ENCODE measurements around the gene UGP2. TPM values are rescaled to one million over a fixed set of nuclear protein-coding genes. Genes with fewer than 3 reads are reported as not detected.

Gene UGP2
- total RNA-seq, 1 experiment from 2014 or later: 883 TPM

- no peak overlapping the region for H3K14ac ChIP-seq (ENCODE audit: insufficient read depth, low read length)
- H3K4me1 ChIP-seq (ENCODE audit: insufficient read depth, low read length): peaks cover 5% of the 10 kb centered on the region; the same call in 1 of the 2 replicates
- H3K4me2 ChIP-seq (ENCODE audit: insufficient read depth, insufficient read length, low read length): no peak overlapping the region
- no peak overlapping the region for H3K23ac ChIP-seq (ENCODE audit: insufficient read length, low read depth, low read length)
- H2AK5ac ChIP-seq (ENCODE audit: insufficient read length, low read length): no peak overlapping the region
- H3K4me3 Mint-ChIP-seq: no peak overlapping the region
- peaks cover 75 to 87% of the 10 kb centered on the region in 2 experiments for H3K4me1 Mint-ChIP-seq
- H2AFZ ChIP-seq (ENCODE audit: low read length): no peak overlapping the region
- H4K5ac ChIP-seq (ENCODE audit: insufficient read length, low read depth, low read length): no peak overlapping the region
- WGBS (ENCODE audit: extremely low coverage, insufficient read length, low lambda C conversion rate): no CpG with 5 or more reads among the region's 1 CpG
- no peaks in the 10 kb centered on the region for H4K20me1 ChIP-seq (ENCODE audit: control insufficient read depth, insufficient read depth, insufficient read length)
- peaks cover 15% of the 10 kb centered on the region; the same call in 1 of the 2 replicates for H3K79me2 ChIP-seq (ENCODE audit: insufficient read depth, low read length)
- no peak overlapping the region for H3K27ac ChIP-seq (ENCODE audit: insufficient read length, low read depth, low read length)
- DNase-seq: no peak
- no peak overlapping the region for H3K56ac ChIP-seq (ENCODE audit: insufficient read length, low read depth, low read length)
- peak overlapping the region in 2 of 3 experiments; percentile 25 to 86; a peak in 3 of 7 replicates for H3K27ac Mint-ChIP-seq
- peaks cover 9% of the 10 kb centered on the region for H3K79me1 ChIP-seq (ENCODE audit: insufficient read depth, low read depth, low read length, poor library complexity, severe bottlenecking)
- H3K36me3 Mint-ChIP-seq (ENCODE audit: insufficient read depth in 1 of 3, low read depth in 3 of 3): peaks cover 56 to 83% (median 81%) of the 10 kb centered on the region in 3 experiments; a peak in 6 of 7 replicates
- no peak overlapping the region for H4K91ac ChIP-seq (ENCODE audit: insufficient read length, low read depth, low read length)
- H3K4ac ChIP-seq (ENCODE audit: low read depth, low read length): no peak overlapping the region
- H3K18ac ChIP-seq (ENCODE audit: insufficient read length, low read depth, low read length): no peak overlapping the region
- no peak overlapping the region for H2BK5ac ChIP-seq (ENCODE audit: insufficient read length, low read length)
- no peaks in the 10 kb centered on the region for H3K27me3 Mint-ChIP-seq (ENCODE audit: low read depth)
- H2BK15ac ChIP-seq (ENCODE audit: low read depth, low read length): no peak overlapping the region
- H2BK20ac ChIP-seq (ENCODE audit: low read depth, low read length, poor library complexity, severe bottlenecking): no peak overlapping the region
- H3K9ac ChIP-seq (ENCODE audit: extremely low read depth, insufficient read length, low read length): no peak overlapping the region
- H3K27me3 ChIP-seq (ENCODE audit: insufficient read depth, low read length): no peaks in the 10 kb centered on the region
- H4K8ac ChIP-seq (replicated peaks; ENCODE audit: insufficient read length, low read depth, low read length): no peak overlapping the region
- no peak for TF ChIP-seq CTCF (conservative IDR thresholded peaks at IDR 0.05)
- H2BK12ac ChIP-seq (ENCODE audit: insufficient read length, low read depth, low read length): no peak overlapping the region
- no peak overlapping the region for H3T11ph ChIP-seq (ENCODE audit: low read length)
- no peaks in the 10 kb centered on the region for H3K9me3 Mint-ChIP-seq
- H2BK120ac ChIP-seq (ENCODE audit: low read depth, low read length, poor library complexity, severe bottlenecking): no peak overlapping the region
- H3K9me3 ChIP-seq (ENCODE audit: control insufficient read depth, low read depth, low read length): no peaks in the 10 kb centered on the region
- H3K23me2 ChIP-seq (ENCODE audit: insufficient read length, low read depth, low read length, poor library complexity, severe bottlenecking): no peaks in the 10 kb centered on the region
These were observed 36.8 kb downstream of the UGP2 start for GRCh38 chr2:63878486-63878885.

All from H9 (cell line).